ENCODE measurements around the gene TRPC6.

GRCh38 chr11:101445761-101446160, 138.0 kb downstream of the TRPC6 start:
- TF ChIP-seq, protein P1, sequence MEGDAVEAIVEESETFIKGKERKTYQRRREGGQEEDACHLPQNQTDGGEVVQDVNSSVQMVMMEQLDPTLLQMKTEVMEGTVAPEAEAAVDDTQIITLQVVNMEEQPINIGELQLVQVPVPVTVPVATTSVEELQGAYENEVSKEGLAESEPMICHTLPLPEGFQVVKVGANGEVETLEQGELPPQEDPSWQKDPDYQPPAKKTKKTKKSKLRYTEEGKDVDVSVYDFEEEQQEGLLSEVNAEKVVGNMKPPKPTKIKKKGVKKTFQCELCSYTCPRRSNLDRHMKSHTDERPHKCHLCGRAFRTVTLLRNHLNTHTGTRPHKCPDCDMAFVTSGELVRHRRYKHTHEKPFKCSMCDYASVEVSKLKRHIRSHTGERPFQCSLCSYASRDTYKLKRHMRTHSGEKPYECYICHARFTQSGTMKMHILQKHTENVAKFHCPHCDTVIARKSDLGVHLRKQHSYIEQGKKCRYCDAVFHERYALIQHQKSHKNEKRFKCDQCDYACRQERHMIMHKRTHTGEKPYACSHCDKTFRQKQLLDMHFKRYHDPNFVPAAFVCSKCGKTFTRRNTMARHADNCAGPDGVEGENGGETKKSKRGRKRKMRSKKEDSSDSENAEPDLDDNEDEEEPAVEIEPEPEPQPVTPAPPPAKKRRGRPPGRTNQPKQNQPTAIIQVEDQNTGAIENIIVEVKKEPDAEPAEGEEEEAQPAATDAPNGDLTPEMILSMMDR (IDR thresholded peaks at IDR 0.05), result no peak
- TF ChIP-seq POLR2AphosphoS5 (IDR thresholded peaks at IDR 0.05; ENCODE audit: insufficient read depth in 1 of 2, low read depth in 1 of 2), result no peak

Data from vagina (tissue), 2 donors.